Loucy (cell line): ENCODE data around the gene CIRBP.
"Not testable (repeated sequence)": the region's sequence is repeated elsewhere in the genome, so short reads cannot be mapped to it uniquely, and the experiment has no call there.

Source experiments
- H2AFZ ChIP-seq: fragments of 200-600 bp; sonication (generic); 2 replicates; pipeline ENCODE4 v1.6.0; 2016; ENCODE audit warnings: antibody characterized with exemption, mild to moderate bottlenecking, low read length, moderate library complexity
- H3F3A ChIP-seq: fragments of 200-600 bp; 2 replicates; pipeline ENCODE4 v1.6.0; 2016; ENCODE audit warnings: antibody characterized with exemption, low read depth, mild to moderate bottlenecking
- H3K27me3 ChIP-seq: fragments of 200-600 bp; sonication (generic); 2 replicates; pipeline ENCODE4 v1.6.1; 2014; ENCODE audit warnings: low read length, mild to moderate bottlenecking; ENCODE audit not compliant: insufficient read depth, poor library complexity, severe bottlenecking
- H3K36me3 ChIP-seq: fragments of 200-600 bp; sonication (generic); 2 replicates; pipeline ENCODE4 v1.6.1; 2016; ENCODE audit warnings: low read length; ENCODE audit not compliant: insufficient read depth
- H3K4me1 ChIP-seq: fragments of 200-600 bp; sonication (generic); 2 replicates; pipeline ENCODE4 v1.5.1; 2014; ENCODE audit warnings: low read length, mild to moderate bottlenecking; ENCODE audit not compliant: insufficient read depth, poor library complexity, severe bottlenecking
- H3K4me2 ChIP-seq: fragments of 200-600 bp; sonication (generic); 2 replicates; pipeline ENCODE4 v1.6.0; 2014; ENCODE audit warnings: antibody characterized with exemption, low read length, low read depth, mild to moderate bottlenecking; ENCODE audit not compliant: poor library complexity, severe bottlenecking
- H3K4me3 ChIP-seq: fragments of 200-600 bp; sonication (generic); 2 replicates; pipeline ENCODE4 v1.5.1; 2014; ENCODE audit warnings: low read length, mild to moderate bottlenecking, mixed read lengths; ENCODE audit not compliant: poor library complexity, severe bottlenecking
- H3K79me2 ChIP-seq: fragments of 200-600 bp; sonication (generic); 2 replicates; pipeline ENCODE4 v1.6.1; 2014; ENCODE audit warnings: low read length; ENCODE audit not compliant: insufficient read depth
- H3K9ac ChIP-seq: fragments of 200-600 bp; sonication (generic); 2 replicates; pipeline ENCODE4 v1.6.0; 2014; ENCODE audit warnings: mild to moderate bottlenecking, low read depth, low read length, moderate library complexity; ENCODE audit not compliant: poor library complexity, severe bottlenecking
- H3K9me2 ChIP-seq: fragments of 200-600 bp; sonication (generic); replicated peaks from 2 replicates; pipeline ENCODE4 v1.6.1; 2016; ENCODE audit warnings: low read depth, low read length, mixed read lengths
- H3K9me3 ChIP-seq: fragments of 200-600 bp; sonication (generic); 2 replicates; pipeline ENCODE4 v1.6.1; 2014; ENCODE audit warnings: mild to moderate bottlenecking, antibody characterized with exemption, low read length, low read depth; ENCODE audit not compliant: insufficient read depth
- H4K20me1 ChIP-seq: fragments of 200-600 bp; sonication (generic); 2 replicates; pipeline ENCODE4 v1.6.0; 2014; ENCODE audit warnings: antibody characterized with exemption, low read length, mild to moderate bottlenecking; ENCODE audit not compliant: insufficient read depth, poor library complexity, severe bottlenecking
- EZH2phosphoT487 ChIP-seq: fragments of 200-600 bp; IDR thresholded peaks from 2 replicates; pipeline ENCODE4 v1.6.1; 2018; ENCODE audit warnings: antibody characterized with exemption, mild to moderate bottlenecking, moderate library complexity, borderline replicate concordance
- TF ChIP-seq, protein P1 (sequence below): fragments of 200-600 bp; sonication (generic); conservative IDR thresholded peaks from 2 replicates; pipeline ENCODE4 v1.5.1; 2014; ENCODE audit warnings: mild to moderate bottlenecking, antibody characterized with exemption, low read length

CIRBP gene

DNA sequence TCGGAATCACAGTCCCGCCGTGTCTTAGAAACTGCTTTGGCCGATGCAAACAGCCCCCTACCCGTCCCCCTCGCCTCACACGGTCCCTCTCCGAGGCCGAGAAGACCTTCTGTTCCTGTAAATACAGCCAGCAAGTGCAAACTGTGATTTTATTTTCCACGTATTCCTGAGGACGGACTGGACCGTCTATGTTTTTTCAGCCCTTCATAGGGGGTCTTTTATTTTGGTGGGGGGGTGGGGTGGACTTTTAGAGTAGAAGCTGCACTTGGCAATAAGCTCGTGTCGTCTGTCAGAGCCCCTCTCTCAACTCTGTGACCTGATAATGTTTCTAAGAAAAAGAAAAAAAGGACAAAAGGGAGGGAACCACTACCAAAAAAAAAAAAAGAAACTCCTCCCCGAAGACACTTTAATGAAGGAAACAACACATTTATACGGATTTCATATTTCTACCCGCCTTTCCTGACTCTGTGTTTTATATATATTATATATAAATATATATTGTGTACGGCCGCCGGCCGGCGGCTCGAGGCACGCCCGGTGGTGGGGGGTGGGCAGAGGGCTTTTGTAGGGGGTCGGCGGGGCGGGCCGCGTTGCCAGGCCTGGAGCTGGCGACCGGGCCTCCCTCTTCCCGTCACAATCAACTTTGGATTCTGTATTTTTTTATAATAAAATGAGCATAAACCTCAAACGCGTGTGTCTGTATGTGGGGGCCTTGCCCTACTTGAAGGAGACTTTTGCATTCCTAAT lies 31.8 kb downstream of the CIRBP start:
- H3F3A ChIP-seq, result no peaks in the 10 kb centered on the region
- no peaks in the 10 kb centered on the region for H3K36me3 ChIP-seq
- H3K4me2 ChIP-seq, result no peak overlapping the region
- no peaks in the 10 kb centered on the region for H4K20me1 ChIP-seq
- no peaks in the 10 kb centered on the region for H3K27me3 ChIP-seq
- no peaks in the 10 kb centered on the region for H3K79me2 ChIP-seq
- no peak overlapping the region for H3K4me3 ChIP-seq
- no peaks in the 10 kb centered on the region for H3K4me1 ChIP-seq
- H3K9me3 ChIP-seq, result no peaks in the 10 kb centered on the region
- H3K9me2 ChIP-seq, result no peaks in the 10 kb centered on the region
- H2AFZ ChIP-seq, result no peak overlapping the region
- TF ChIP-seq, protein P1, sequence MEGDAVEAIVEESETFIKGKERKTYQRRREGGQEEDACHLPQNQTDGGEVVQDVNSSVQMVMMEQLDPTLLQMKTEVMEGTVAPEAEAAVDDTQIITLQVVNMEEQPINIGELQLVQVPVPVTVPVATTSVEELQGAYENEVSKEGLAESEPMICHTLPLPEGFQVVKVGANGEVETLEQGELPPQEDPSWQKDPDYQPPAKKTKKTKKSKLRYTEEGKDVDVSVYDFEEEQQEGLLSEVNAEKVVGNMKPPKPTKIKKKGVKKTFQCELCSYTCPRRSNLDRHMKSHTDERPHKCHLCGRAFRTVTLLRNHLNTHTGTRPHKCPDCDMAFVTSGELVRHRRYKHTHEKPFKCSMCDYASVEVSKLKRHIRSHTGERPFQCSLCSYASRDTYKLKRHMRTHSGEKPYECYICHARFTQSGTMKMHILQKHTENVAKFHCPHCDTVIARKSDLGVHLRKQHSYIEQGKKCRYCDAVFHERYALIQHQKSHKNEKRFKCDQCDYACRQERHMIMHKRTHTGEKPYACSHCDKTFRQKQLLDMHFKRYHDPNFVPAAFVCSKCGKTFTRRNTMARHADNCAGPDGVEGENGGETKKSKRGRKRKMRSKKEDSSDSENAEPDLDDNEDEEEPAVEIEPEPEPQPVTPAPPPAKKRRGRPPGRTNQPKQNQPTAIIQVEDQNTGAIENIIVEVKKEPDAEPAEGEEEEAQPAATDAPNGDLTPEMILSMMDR, result no peak
- no peak for TF ChIP-seq EZH2phosphoT487
- H3K9ac ChIP-seq, result no peak overlapping the region

DNA sequence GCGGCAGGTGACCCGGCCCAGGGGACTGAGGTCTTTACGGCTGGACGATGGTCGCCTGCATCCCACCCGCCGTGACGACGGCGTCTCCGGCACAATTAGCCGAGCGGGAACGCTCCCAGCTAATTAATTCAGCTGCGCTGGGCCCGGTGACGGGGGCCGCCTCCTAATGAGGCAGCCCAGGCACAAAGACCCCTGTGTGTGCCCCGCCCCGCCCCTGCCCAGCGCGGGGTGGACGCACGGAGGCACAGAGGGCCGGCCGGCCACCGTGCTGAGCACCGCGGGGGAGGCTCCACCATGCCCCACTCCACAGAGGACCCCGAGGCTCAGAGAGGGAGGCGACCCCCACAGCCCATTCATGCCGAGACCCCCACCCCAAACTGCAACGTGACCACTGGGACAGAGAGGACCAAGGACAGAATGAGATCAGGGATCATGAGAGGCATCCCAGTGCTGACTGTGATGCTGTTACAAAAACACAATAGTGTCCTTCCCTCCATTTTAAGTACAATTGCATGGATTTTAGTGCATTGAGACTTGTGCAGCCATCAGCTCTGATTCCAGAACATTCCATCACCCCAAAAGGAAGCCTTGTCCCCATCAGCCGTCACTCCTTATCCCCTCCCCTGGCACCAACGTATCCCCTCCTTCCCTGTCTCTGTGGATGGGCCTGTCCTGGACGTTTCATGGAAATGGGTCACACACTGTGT lies 33.6 kb downstream of the CIRBP start:
- Histone ChIP-seq H3K4me2 (no peak overlapping the region), H3K79me2 (no peaks in the 10 kb centered on the region), H4K20me1 (no peaks in the 10 kb centered on the region), H3K9me3 (no peaks in the 10 kb centered on the region), H3K9ac (no peak overlapping the region), H3K27me3 (no peaks in the 10 kb centered on the region), H3F3A (no peaks in the 10 kb centered on the region), H3K36me3 (no peaks in the 10 kb centered on the region), H2AFZ (no peak overlapping the region), H3K4me1 (no peaks in the 10 kb centered on the region), H3K4me3 (no peak overlapping the region), H3K9me2 (no peaks in the 10 kb centered on the region)
- no peak for TF ChIP-seq EZH2phosphoT487
- TF ChIP-seq, protein P1, result no peak

DNA sequence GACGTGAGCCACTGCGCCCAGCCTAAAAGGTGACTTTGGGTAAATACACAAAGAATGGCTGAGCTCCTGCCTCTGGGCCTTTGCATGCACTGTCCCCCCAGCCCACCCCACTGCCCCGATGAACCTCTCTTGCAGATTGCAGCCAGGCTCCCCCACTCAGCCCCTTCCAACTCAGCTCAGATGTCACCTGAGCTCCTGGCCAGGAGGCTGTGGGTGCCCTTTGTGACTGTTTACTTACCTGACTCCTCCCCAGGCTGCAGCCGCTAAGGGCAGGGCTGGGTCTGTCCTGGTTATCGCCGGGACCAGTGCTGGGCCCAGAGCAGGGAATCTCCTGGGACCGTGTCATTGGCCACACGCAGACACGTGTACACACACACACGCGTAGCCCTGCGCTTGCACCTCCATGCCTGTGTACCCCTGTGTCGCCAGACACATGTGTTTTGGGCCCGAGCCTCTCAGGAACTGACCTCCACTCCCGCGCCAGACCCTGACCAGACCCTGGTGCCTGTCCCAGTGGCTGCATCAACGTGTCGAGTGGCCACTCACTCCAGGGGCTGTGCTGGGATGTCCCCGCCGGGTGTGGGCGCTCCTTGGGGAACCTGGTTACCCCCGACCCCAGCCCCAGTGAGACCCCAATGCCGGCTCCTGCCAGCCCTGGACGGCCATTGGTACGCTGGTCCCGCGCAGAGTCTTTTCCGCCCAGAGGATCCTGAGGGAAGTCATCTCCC lies 35.2 kb downstream of the CIRBP start:
- H3K9me2 ChIP-seq, result no peaks in the 10 kb centered on the region
- no peak for TF ChIP-seq EZH2phosphoT487
- TF ChIP-seq, protein P1, result no peak
- no peaks in the 10 kb centered on the region for H3K4me1 ChIP-seq
- H3K9me3 ChIP-seq, result no peaks in the 10 kb centered on the region
- no peaks in the 10 kb centered on the region for H3K79me2 ChIP-seq
- no peaks in the 10 kb centered on the region for H4K20me1 ChIP-seq
- no peaks in the 10 kb centered on the region for H3K36me3 ChIP-seq
- H3K4me2 ChIP-seq, result no peak overlapping the region
- no peak overlapping the region for H2AFZ ChIP-seq
- H3K9ac ChIP-seq, result no peak overlapping the region
- H3K27me3 ChIP-seq, result no peaks in the 10 kb centered on the region
- H3F3A ChIP-seq, result no peaks in the 10 kb centered on the region
- H3K4me3 ChIP-seq, result no peak overlapping the region

DNA sequence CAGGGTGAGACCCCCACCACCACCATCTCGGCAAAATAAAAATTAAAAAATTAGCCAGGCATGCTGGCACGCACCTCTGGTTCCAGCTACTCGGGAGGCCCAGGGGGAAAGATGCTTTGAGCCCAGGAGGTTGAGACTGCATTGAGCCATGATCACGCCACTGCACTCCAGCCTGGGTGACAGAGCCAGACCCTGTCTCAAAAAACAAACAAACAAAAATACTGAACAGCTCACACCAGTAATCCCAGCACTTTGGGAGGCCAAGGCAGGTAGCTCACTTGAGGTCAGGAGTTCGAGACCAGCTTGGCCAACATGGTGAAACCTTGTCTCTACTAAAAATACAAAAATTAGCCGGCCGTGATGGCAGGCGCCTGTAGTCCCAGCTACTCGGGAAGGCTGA lies 36.2 kb downstream of the CIRBP start:
- H3K9me2 ChIP-seq, H3K4me2 ChIP-seq, H3F3A ChIP-seq, H3K9ac ChIP-seq, H3K79me2 ChIP-seq, H3K27me3 ChIP-seq, H4K20me1 ChIP-seq, H3K36me3 ChIP-seq, H3K9me3 ChIP-seq, H3K4me3 ChIP-seq, H2AFZ ChIP-seq, H3K4me1 ChIP-seq: not testable (repeated sequence)
